H54 (cell line): Measurements from ENCODE around the gene LNX1.

Experiments
- DNase-seq: peaks from one replicate; pipeline ENCODE4 v3.0.0; 2011; ENCODE audit warnings: low spot score, mixed read lengths; ENCODE audit not compliant: insufficient read length
- FAIRE-seq: peaks from 3 replicates; lab custom pipeline; 2011; peaks lifted over from hg19 to GRCh38; lab: Jason Lieb, UNC
- POLR2A ChIP-seq: IDR thresholded peaks from 2 replicates; pipeline ENCODE4 v1.6.1; 2011; ENCODE audit warnings: low read depth, mild to moderate bottlenecking, low read length

The LNX1 gene

DNA sequence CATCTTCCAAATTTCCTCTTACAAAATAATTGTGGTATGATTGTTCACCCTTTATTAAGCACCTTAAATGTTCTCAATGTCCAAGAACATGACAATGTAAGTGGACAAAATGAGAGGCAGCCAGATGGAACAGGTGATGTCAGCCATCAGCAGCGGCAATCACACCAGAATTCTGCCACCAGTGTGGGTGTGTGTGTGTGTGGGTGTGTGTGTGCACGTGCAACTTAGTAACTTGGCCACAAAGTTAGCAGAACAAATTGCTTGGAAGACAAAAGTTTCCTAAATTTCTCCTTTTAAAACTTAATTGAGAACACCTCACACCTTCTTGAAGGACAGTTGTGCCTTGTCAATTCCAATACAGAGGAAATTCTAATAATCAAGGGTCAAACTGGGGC, 18.7 kb downstream of the LNX1 start:
- no peak for FAIRE-seq

DNA sequence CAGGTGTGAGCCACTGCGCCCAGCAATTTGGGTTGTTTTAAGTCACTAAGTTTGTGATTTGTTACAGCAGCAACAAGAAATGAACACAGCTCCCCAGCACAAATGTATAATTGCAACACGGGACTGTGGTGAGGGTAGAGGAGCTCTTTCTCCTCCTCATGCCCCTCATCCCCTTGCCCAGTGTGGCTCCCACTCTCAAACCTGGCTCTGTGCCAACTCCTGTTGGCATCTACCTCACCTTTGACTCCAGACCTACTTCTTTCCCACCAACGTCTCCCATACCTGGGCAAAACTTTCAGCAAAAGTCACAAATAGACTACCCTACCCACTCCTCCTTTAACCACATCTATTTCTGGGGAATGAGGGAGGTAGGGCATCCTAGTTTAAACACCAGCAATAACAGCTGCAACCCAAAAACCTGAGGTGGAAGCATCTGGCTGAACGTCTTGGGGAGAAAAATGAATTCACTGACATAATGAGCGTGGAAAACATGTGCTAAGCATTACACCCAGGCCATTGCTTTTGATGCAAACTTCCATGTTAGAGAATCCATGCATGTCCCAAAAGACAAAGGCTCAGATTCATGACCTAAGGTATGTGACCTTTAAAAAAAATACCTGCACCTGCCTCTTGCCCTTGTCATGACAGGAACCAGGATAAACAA, 19.2 kb downstream of the LNX1 start:
- DNase-seq (no peak), FAIRE-seq (no peak)
- TF ChIP-seq POLR2A: no peak

More for the DNA sequence above, 18.7 kb downstream of the LNX1 start:
- no peak for DNase-seq
- TF ChIP-seq POLR2A: no peak

DNA sequence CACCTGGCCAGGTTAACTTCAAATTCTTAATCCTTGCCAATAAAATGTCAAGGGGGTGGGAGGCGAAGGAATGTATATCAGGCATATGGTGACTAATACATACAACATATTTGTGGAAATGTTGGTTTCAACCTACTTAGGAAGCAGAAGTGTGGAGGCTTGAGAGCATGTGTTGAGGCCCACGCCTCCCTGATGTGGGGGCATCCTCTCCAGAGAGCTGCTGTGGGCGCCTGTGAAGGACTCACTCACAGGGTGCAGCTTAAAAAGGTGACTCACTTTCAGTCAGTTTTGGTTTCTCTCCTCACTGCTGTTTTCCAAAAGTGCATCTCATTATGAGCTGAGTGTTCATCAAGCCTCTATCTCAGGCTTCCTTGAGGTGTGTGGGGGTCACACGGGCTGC, 27.5 kb downstream of the LNX1 start:
- DNase-seq (peak; percentile 19), FAIRE-seq (no peak)
- TF ChIP-seq POLR2A: no peak

DNA sequence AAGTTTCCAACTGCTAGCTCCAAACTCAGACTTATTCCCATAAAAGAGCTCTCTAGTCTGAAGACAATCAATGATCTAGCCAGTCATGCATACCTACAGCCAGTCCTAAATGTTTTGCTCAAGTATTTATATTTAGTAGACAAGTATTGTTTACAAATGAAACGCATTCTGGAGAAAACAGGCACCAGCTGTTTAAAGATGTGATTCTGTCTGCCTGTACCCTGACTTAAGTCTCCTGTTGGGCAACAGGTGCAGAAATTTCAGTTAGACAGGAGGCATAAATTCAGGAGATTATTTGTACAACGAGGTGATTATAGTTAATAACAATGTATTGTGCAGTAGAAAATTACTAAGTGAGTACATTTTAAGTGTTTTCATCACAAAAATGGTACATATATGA, 28.9 kb downstream of the LNX1 start:
- no peak for DNase-seq
- FAIRE-seq: no peak
- no peak for TF ChIP-seq POLR2A

DNA sequence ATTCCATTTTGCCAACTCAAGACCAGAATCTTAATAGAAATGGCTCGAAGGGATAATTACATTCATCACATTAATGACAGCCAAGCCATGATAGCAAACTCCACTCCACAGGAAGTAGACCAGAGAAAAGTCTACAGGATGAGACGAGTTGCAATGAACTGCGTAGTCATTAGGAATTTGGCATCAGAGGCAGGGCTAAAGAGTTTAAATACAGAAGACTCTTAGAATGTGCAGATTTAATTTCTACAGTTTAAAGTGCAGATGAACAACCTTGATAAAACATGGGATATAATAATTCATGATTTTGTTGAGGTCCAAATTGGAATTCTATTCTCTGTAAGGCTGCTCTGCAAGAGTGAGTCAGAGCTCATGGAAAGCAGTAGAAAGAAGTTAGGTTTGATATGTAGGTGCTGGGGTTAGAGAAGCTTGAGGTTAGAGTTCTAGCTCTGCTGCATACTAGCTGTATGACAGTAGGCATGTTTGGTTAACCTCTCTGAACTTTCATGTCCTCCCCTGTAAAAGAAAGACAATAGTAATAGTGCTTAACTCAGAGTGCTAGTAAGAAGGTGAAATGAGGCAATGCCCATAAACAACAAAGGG, 32.2 kb downstream of the LNX1 start:
- no peak for TF ChIP-seq POLR2A
- FAIRE-seq (no peak), DNase-seq (no peak)

DNA sequence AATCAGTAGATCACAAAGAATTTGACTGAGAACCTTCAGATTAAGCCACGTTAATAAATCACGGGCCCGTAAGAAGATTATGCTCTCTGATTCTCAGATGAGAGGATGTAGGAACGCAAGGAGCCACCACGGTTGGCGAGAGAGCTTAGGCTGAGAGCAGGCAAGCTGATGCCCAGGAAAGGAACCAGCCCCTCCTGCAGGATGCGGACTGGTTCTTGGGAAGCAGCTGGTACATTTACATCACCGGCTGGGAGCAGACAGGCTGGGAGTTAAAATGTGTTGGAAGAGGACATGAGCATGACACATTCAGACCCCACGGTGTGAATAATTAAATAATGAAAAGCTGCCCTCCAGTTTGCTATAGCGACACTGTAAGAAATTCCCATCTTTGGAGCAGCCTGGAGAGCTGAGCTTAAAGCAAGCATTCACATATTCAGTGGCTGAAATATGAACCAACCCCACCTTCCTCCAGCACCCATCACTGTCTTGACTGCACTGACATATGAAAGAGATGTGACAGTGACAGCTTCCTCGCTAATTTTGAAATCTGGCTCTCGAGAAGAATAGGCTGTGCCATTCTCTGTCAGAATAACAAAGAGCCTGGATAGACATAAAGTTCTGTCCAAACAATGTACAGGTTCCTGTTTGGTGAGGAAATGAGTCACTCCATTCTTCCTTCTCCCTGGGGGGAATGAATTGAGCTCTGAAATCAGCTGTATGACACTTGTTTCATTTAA, 33.1 kb downstream of the LNX1 start:
- no peak for DNase-seq
- FAIRE-seq: no peak
- TF ChIP-seq POLR2A: no peak

DNA sequence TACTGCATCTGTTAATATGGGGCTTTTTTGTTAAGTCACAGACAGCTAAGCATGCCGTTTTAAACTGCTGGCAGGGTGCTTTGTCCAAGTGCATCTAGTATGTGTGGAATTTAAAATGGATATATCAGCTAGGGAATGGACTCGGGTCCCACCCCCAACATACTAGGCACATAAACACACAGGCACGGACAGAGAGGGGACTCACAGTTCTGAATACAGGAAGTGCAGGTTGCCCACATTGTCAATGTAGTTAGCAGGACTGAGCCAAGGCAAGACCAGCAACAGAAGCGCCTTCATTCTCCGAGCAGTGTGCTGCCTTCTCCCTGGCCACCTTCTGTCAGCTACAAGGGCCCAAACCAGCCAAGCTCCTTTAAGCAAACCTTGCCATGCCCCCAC, 33.6 kb downstream of the LNX1 start:
- no peak for FAIRE-seq
- no peak for TF ChIP-seq POLR2A
- DNase-seq: no peak

DNA sequence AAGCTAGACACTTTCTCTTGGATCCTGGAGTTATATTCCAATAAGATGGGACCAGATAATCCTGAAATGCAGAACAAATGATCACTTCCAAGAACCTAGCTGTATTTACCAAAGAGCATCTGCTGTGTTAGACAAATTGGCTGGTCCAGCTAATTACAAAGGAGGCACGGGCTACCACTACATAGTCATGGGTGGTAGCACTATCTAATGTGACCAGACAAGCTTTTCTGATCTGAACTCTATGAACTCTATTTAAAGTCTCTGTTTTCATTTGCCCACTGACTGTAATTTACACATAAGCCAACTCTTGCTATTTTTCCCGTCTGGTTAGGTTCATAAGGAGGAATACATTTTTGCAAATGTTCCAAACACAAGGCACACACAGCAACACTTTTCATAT, 34.6 kb downstream of the LNX1 start:
- no peak for FAIRE-seq
- no peak for DNase-seq
- TF ChIP-seq POLR2A: no peak

DNA sequence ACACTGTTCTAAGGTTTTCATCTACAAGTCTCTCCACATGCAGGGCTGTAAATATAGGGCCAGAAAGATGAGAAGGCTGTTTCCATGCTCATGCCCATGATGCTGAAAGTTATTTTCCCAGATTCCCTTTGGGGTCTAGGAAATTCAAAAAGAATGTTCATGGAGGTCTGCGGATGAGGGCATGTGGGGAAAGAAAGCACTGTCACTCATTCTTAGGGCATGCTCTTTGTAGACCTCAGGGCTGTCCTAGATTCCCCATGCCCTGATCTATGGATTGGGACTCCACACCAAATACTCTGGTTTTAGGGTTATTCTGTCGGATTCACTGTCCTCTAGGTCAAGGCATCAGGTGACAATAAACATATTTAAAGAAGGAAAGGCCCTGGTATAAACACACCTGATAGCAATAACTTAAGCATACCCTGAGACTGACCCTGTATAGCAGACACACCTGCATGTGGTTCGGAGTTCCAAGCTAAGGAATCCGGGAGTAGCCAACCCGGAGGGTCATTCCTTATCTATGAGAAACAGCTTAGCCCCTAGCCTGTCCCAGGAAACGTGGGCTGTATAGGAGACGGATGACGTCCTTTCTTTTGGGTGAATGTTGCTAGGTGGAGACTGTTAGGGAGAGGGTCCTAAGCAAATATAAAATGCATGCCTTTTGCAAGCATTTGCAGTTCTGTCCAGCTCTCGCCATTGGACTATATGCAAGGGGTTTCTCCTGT, 37.6 kb downstream of the LNX1 start:
- FAIRE-seq: no peak
- no peak for TF ChIP-seq POLR2A
- DNase-seq: no peak

DNA sequence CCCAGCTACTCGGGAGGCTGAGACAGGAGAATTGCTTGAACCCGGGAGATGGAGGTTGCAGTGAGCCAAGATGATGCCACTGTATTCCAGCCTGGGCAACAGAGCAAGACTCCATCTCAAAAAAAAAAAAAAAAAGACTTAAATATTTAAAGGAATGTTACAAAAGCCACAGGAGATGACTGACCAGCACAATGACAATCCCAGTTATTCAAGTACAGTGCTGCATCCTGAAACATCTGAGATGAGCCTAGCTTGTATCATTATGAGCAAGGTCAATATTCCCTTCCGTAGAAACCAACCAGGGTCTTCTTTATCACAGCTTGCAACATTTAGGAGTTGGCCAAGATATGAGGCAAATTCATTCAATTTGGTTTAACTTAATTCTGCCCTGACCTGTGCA, 38.6 kb downstream of the LNX1 start:
- DNase-seq: no peak
- FAIRE-seq: no peak
- TF ChIP-seq POLR2A: no peak

DNA sequence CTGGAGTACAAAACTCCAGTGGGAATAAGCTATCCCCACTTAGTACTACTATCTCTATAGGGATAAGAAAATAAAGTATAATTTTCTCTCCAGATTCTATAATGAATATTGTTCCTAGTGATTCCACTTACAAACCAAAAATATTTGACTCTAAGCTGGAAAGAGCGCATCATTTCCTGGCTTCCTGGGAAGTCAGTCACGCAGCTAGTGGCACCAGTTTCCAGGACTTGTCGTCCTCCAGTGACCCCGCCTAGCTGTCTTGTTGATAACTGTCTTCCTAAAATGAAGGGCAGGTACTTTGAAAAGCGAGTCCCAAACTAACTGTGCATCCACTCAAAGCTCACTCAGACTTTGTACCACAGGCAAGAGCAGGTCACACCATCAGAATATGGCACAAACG, 39.3 kb downstream of the LNX1 start:
- FAIRE-seq (no peak), DNase-seq (no peak)
- no peak for TF ChIP-seq POLR2A

DNA sequence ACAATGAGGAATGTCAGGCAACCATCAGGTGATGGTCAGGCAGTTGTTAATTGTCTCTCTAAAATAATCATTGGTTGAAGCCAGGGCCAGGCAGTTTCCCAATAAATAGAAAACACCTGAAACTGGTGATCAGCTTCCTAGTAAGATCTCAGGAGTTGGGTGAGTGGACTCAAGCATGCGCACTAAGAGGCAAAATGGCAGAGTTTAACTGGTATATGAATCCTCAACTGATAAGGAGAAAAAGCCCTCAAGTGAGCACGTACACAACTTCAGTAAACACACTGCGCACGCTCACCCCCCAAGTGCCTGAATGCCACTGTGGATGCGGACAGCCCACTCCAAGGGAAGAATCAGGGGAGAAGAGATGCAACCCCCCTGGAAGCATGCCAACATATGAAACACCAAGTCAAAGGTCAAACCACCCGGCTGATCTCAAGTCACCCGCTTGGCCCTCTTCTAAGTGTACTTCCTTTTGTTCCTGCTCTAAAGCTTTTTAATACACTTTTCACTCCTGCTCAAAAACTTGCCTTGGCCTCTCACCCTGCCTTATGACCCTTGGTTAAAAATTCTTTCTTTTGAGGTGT, 39.9 kb downstream of the LNX1 start:
- FAIRE-seq (no peak), DNase-seq (no peak)
- TF ChIP-seq POLR2A: no peak

DNA sequence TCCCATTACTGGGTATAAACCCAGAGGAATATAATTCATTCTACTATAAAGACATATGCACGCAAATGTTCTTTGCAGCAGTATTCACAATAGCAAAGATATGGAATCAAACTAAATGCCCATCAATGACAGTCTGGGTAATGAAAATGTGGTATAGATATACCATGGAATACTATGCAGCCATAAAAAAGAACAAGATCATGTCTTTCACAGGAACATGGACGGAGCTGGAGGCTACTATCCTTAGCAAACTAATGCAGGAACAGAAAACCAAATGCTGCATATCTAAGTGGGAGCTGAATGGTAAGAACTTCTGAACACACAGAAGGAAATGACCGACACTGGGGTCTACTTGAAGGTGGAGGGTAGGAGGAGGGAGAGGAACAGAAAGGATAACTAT, 42.6 kb downstream of the LNX1 start:
- no peak for TF ChIP-seq POLR2A
- FAIRE-seq (no peak), DNase-seq (no peak)

DNA sequence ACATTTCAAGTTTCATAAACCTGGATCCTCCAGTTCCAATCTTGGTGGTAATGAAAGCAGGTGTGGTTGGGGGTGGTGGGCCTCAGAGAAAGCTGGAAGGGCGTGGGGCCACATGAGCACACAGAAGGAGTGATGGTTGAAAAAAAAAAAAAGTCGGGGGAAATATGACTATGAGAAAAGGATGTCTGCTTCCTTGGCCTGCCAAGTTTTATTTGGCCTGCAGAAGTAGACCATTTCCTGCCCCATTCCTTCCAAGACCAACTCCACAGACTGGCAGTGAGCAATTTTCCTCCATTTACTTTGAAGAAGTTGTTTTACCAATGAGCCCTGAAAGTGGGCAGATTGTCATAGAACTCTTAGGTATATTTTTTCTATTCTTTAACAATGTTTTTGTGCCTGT, 43.3 kb downstream of the LNX1 start:
- FAIRE-seq (no peak), DNase-seq (no peak)
- no peak for TF ChIP-seq POLR2A
